ENCODE results near the gene PRKCZ. TPM values are rescaled to one million over a fixed set of nuclear protein-coding genes. Genes with fewer than 3 reads are reported as not detected.

PRKCZ gene
- total and polyA plus RNA-seq, 2 experiments from 2014 or later = 1.4 to 2.8 TPM

DNA sequence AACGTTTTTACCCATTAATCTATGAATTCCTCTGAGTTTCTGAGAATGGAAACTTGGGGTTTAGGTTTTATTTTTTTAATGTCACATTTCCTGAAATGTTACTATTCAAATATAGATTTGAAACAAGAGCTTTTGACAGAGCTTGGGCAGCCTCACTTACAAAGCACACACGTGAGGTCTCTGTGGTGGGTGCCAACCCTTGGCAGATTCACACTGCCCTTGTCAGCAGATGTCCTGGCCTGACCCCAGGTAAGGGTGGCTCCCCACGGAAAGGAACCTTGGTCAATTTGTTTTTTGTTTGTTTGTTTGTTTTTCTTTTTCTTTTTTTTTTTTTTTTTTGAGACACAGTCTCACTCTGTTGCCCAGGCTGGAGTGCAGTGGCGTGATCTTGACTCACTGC, 90.8 kb downstream of the PRKCZ start:
- H2AFZ ChIP-seq = no peak overlapping the region
- DNase-seq = no peak
- 62 to 63% methylated on average over 4 of the region's 4 CpGs for WGBS, 2 experiments (ENCODE audit: low coverage in 1 of 2, low lambda C conversion rate in 2 of 2, missing lambda C conversion rate in 2 of 2)

DNA sequence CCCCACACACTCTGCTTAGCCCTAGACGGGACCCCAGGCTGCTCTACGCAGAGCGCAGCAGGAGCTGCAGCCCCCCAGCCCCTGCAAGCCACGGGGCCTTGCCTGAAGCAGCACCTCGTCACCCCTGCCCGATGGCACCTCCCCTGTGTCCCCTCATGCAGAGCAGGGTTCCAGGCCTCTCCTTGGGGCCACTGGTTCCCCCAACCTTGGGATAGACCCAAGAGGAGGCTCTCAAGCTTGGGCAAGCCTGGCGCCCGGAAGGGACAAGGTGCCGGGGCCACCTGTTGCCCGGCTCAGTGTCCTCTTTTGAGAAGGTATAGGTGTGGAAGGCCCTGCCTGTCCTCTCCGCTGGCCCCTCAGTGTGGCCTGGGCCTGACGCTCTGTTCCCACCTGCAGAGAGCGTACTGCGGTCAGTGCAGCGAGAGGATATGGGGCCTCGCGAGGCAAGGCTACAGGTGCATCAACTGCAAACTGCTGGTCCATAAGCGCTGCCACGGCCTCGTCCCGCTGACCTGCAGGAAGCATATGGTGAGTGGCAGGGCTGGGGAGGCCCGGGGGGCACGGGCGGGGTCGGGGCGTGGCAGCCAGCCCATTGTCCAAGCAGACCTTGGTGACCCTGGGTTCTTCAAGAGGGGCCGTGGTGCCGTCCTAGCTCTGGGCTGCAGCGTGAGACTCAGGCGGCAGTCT, 93.7 kb downstream of the PRKCZ start:
- Histone ChIP-seq H3K4me3 (no peak overlapping the region), H3F3A (ENCODE audit: insufficient read depth) (no peaks in the 10 kb centered on the region), H3K9me2 (ENCODE audit: insufficient read depth) (no peaks in the 10 kb centered on the region), H3K9ac (no peak overlapping the region), H3K4me1 (ENCODE audit: insufficient read depth) (peaks cover 3% of the 10 kb centered on the region; the same call in 1 of the 2 replicates), H3K36me3 (ENCODE audit: low read depth) (no peaks in the 10 kb centered on the region), H2AFZ (no peak overlapping the region), H3K27ac (no peak overlapping the region), H3K4me2 (ENCODE audit: unreplicated experiment) (no peak overlapping the region), H3K27me3 (replicated peaks; ENCODE audit: insufficient read depth) (no peaks in the 10 kb centered on the region), H3K79me2 (ENCODE audit: insufficient read depth) (no peaks in the 10 kb centered on the region), H4K20me1 (ENCODE audit: insufficient read depth) (no peaks in the 10 kb centered on the region), H3K9me3 (ENCODE audit: low read depth) (no peaks in the 10 kb centered on the region)
- TF ChIP-seq EZH2 (IDR thresholded peaks at IDR 0.05; ENCODE audit: insufficient read depth, poor library complexity, severe bottlenecking) = no peak
- no peak for TF ChIP-seq EZH2phosphoT487 (IDR thresholded peaks at IDR 0.05; ENCODE audit: insufficient read depth, low read depth)
- in situ Hi-C loops (cut with MboI) = no loop called here
- WGBS, 2 experiments (ENCODE audit: low coverage in 1 of 2, low lambda C conversion rate in 2 of 2, missing lambda C conversion rate in 2 of 2) = 76 to 88% methylated on average over 24 to 29 of the region's 30 CpGs
- DNase-seq = no peak

More for the DNA sequence above, 90.8 kb downstream of the PRKCZ start:
- in situ Hi-C loops (cut with MboI) = no loop called here
- Histone ChIP-seq H3K9me3 (ENCODE audit: low read depth) (no peaks in the 10 kb centered on the region), H3K9me2 (ENCODE audit: insufficient read depth) (no peaks in the 10 kb centered on the region), H3K4me1 (ENCODE audit: insufficient read depth) (peaks cover 5% of the 10 kb centered on the region), H3K79me2 (ENCODE audit: insufficient read depth) (no peaks in the 10 kb centered on the region), H3K27ac (no peak overlapping the region), H4K20me1 (ENCODE audit: insufficient read depth) (no peaks in the 10 kb centered on the region), H3K9ac (no peak overlapping the region), H3K27me3 (replicated peaks; ENCODE audit: insufficient read depth) (no peaks in the 10 kb centered on the region), H3F3A (ENCODE audit: insufficient read depth) (no peaks in the 10 kb centered on the region), H3K36me3 (ENCODE audit: low read depth) (no peaks in the 10 kb centered on the region), H3K4me2 (ENCODE audit: unreplicated experiment) (no peak overlapping the region), H3K4me3 (no peak overlapping the region)
- TF ChIP-seq EZH2 (IDR thresholded peaks at IDR 0.05; ENCODE audit: insufficient read depth, poor library complexity, severe bottlenecking) (no peak), EZH2phosphoT487 (IDR thresholded peaks at IDR 0.05; ENCODE audit: insufficient read depth, low read depth) (no peak)

DNA sequence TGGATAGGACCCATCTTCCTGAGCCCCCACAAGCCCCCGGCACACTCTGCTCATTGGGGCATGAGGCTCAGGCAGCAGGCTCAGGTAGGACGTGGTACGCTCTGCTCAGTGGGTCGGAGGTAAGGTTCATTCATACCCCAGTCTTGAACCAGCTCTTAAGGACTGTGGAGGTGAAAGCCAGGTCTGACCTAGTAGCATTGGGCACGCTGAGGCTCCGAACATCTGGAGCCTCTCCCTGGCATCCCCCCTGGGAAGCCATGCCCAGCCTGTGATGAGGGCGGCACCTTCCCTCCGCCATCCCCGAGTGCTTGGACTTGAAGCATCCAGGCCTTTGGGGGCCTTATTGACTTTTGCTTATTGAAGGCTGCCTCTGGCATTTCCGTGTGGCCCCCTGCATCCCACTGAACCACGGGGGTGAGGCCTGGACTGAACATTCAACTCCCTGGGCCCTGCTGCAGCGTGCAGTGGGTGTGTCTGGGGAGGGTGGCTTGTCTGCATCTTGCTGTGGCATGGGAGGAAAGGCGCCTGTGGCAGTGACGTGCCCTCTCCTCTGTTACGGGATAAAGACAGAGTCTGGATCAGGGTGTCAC, 94.4 kb downstream of the PRKCZ start:
- Histone ChIP-seq H3F3A (ENCODE audit: insufficient read depth) (no peaks in the 10 kb centered on the region), H3K4me3 (no peak overlapping the region), H3K9ac (no peak overlapping the region), H3K9me3 (ENCODE audit: low read depth) (no peaks in the 10 kb centered on the region), H4K20me1 (ENCODE audit: insufficient read depth) (no peaks in the 10 kb centered on the region), H3K27ac (no peak overlapping the region), H2AFZ (no peak overlapping the region), H3K4me2 (ENCODE audit: unreplicated experiment) (no peak overlapping the region), H3K36me3 (ENCODE audit: low read depth) (no peaks in the 10 kb centered on the region), H3K27me3 (replicated peaks; ENCODE audit: insufficient read depth) (no peaks in the 10 kb centered on the region), H3K4me1 (ENCODE audit: insufficient read depth) (peaks cover 3% of the 10 kb centered on the region; the same call in 1 of the 2 replicates), H3K79me2 (ENCODE audit: insufficient read depth) (no peaks in the 10 kb centered on the region), H3K9me2 (ENCODE audit: insufficient read depth) (no peaks in the 10 kb centered on the region)
- in situ Hi-C loops (cut with MboI) = no loop called here
- no peak for DNase-seq
- 65 to 66% methylated on average over 15 of the region's 15 CpGs for WGBS, 2 experiments (ENCODE audit: low coverage in 1 of 2, low lambda C conversion rate in 2 of 2, missing lambda C conversion rate in 2 of 2)
- no peak for TF ChIP-seq EZH2 (IDR thresholded peaks at IDR 0.05; ENCODE audit: insufficient read depth, poor library complexity, severe bottlenecking)
- TF ChIP-seq EZH2phosphoT487 (IDR thresholded peaks at IDR 0.05; ENCODE audit: insufficient read depth, low read depth) = no peak

DNA sequence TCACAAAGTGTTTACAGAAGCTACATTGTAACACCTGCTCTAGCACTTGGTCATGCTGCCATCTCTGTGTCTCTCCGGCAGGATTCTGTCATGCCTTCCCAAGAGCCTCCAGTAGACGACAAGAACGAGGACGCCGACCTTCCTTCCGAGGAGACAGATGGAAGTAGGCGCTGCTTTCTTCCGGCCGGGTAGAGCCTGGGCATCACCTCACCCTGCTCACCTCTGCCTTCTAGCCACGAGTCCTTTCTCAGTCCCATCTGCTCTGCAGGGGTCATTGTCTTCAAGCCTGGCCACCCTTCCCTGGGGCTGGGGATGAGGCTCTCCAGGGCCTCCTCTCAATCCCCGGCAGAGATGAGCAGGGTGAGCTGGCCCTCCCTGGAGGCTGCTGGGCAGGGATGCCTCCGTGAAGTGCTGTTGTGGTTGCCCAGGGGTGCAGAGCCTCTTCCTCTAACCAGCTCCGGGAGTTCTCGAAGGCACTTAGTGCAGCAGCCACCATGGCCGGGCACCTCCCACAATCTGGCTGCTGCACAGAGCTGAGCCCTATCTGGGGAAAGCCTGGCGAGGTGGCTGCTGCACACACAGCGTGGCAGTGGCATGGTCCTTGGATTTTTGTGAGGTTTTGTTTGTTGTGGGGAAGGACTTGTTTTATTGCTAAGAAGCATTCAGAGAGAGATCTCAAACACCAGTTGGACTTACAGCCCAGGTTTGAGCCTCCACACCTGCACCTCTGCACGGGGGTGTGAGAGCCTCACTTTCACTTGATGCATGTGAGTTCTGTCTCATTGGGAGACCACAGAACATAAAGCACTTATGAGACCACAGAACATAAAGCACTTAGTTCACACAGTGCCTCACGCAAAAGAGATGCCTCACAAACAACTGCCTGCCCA, 96.0 kb downstream of the PRKCZ start:
- no peak overlapping the region for H2AFZ ChIP-seq
- no peaks in the 10 kb centered on the region for H3K79me2 ChIP-seq (ENCODE audit: insufficient read depth)
- H3K9me2 ChIP-seq (ENCODE audit: insufficient read depth) = no peaks in the 10 kb centered on the region
- in situ Hi-C loops (cut with MboI) = no loop called here
- H3F3A ChIP-seq (ENCODE audit: insufficient read depth) = no peaks in the 10 kb centered on the region
- H3K4me2 ChIP-seq (ENCODE audit: unreplicated experiment) = no peak overlapping the region
- H4K20me1 ChIP-seq (ENCODE audit: insufficient read depth) = no peaks in the 10 kb centered on the region
- no peak for DNase-seq
- H3K27me3 ChIP-seq (replicated peaks; ENCODE audit: insufficient read depth) = no peaks in the 10 kb centered on the region
- WGBS, 2 experiments (ENCODE audit: low coverage in 1 of 2, low lambda C conversion rate in 2 of 2, missing lambda C conversion rate in 2 of 2) = 68 to 70% methylated on average over 19 of the region's 19 CpGs
- no peaks in the 10 kb centered on the region for H3K36me3 ChIP-seq (ENCODE audit: low read depth)
- no peaks in the 10 kb centered on the region for H3K9me3 ChIP-seq (ENCODE audit: low read depth)
- TF ChIP-seq EZH2phosphoT487 (IDR thresholded peaks at IDR 0.05; ENCODE audit: insufficient read depth, low read depth) (no peak), EZH2 (IDR thresholded peaks at IDR 0.05; ENCODE audit: insufficient read depth, poor library complexity, severe bottlenecking) (no peak)
- no peak overlapping the region for H3K9ac ChIP-seq
- no peak overlapping the region for H3K4me3 ChIP-seq
- no peak overlapping the region for H3K27ac ChIP-seq
- H3K4me1 ChIP-seq (ENCODE audit: insufficient read depth) = no peaks in the 10 kb centered on the region

Measured in GM23248 (cell line).